Caco-2 (cell line): Measurements from ENCODE around the gene MAST3. TPM values are rescaled to one million over a fixed set of nuclear protein-coding genes. Genes with fewer than 3 reads are reported as not detected.

ENCODE experiments used
- BruUV-seq: library from RNA; stranded (reverse); fragments of 400-500 nt; replicated peaks from 2 replicates; lab custom pipeline; 2021; lab: Mats Ljungman, UMichigan
- CTCF ChIA-PET: fragments of 300-600 bp; sonication (Branson Sonifier 250); formaldehyde crosslinking; loops from one replicate; lab custom pipeline; 2022; ENCODE audit warnings: antibody characterized with exemption; lab: Charles Lee
- POLR2A ChIA-PET: fragments of 300-600 bp; sonication (Branson Sonifier 250); formaldehyde crosslinking; loops from one replicate; lab custom pipeline; 2022; ENCODE audit warnings: antibody characterized with exemption; lab: Charles Lee
- DNase-seq, 2 experiments: peaks; one replicate each; pipeline versions ENCODE4 v3.0.0 to v3.0.0-alpha.2; 2020 to 2022
- H3K27me3 ChIP-seq: replicated peaks from 2 replicates; pipeline ENCODE4 v1.6.0; 2011; ENCODE audit warnings: low read length; ENCODE audit not compliant: control insufficient read depth, insufficient read depth
- H3K36me3 ChIP-seq: 2 replicates; pipeline ENCODE4 v1.5.1; 2011; ENCODE audit warnings: low read length; ENCODE audit not compliant: control insufficient read depth, insufficient read depth
- H3K4me1 ChIP-seq: fragments of 250-450 bp; sonication (Bioruptor Pico); 2 replicates; pipeline ENCODE4 v1.5.1; 2020; ENCODE audit warnings: mild to moderate bottlenecking
- H3K4me3 ChIP-seq: 2 replicates; pipeline ENCODE4 v1.5.1; 2011; ENCODE audit warnings: low read depth, mild to moderate bottlenecking, control low read depth, low read length
- H3K9me3 ChIP-seq: fragments of 250-450 bp; sonication (Bioruptor Pico); 2 replicates; pipeline ENCODE4 v1.5.1; 2020; ENCODE audit warnings: mild to moderate bottlenecking, moderate library complexity
- H3K27ac Mint-ChIP-seq: one replicate; pipeline ENCODE4 v1.8.0; 2022; ENCODE audit warnings: mixed read lengths; ENCODE audit not compliant: unreplicated experiment
- H3K27me3 Mint-ChIP-seq: one replicate; pipeline ENCODE4 v1.8.0; 2022; ENCODE audit warnings: mixed read lengths; ENCODE audit not compliant: insufficient read depth, unreplicated experiment
- H3K36me3 Mint-ChIP-seq: one replicate; pipeline ENCODE4 v1.8.0; 2022; ENCODE audit warnings: mild to moderate bottlenecking, mixed read lengths; ENCODE audit not compliant: insufficient read depth, unreplicated experiment
- H3K4me1 Mint-ChIP-seq: one replicate; pipeline ENCODE4 v1.8.0; 2022; ENCODE audit warnings: low read depth, mixed read lengths; ENCODE audit not compliant: unreplicated experiment
- H3K4me3 Mint-ChIP-seq: one replicate; pipeline ENCODE4 v1.8.0; 2022; ENCODE audit warnings: mild to moderate bottlenecking, moderate library complexity, mixed read lengths; ENCODE audit not compliant: unreplicated experiment
- H3K9me3 Mint-ChIP-seq: one replicate; pipeline ENCODE4 v1.8.0; 2022; ENCODE audit warnings: mixed read lengths; ENCODE audit not compliant: unreplicated experiment
- intact Hi-C: fragments of 100-400 bp; cut with micrococcal nuclease; formaldehyde crosslinking; loops from one replicate; pipeline ENCODE4 v1.10.0; 2022; ENCODE audit not compliant: unreplicated experiment
- total RNA-seq: library from RNA; stranded (reverse); gene quantifications from 2 replicates; pipeline ENCODE4 v1.2.3, GENCODE V29; 2022
- TF ChIP-seq, protein P1 (sequence below), 2 experiments: fragments of 200-600 bp in 1 of 2; IDR thresholded peaks; 1 replicate in 1 of 2; 2 replicates in 1 of 2; pipeline versions ENCODE4 v1.5.1 to v1.8.0; 2011 to 2022; ENCODE audit warnings: antibody characterized with exemption in 1 of 2, control low read depth in 1 of 2, inconsistent platforms in 1 of 2, low read depth in 1 of 2, low read length in 1 of 2, mild to moderate bottlenecking in 1 of 2, moderate library complexity in 1 of 2; ENCODE audit not compliant: insufficient read depth in 1 of 2, severe bottlenecking in 1 of 2, unreplicated experiment in 1 of 2

Gene MAST3
- total RNA-seq, 1 experiment from 2014 or later, result 8.2 TPM

GRCh38 chr19:18176367-18177310 lies 79.1 kb downstream of the MAST3 start:
- POLR2A ChIA-PET, result no interaction called here
- Histone ChIP-seq H3K36me3 (no peaks in the 10 kb centered on the region; the same call in 1 of the 2 replicates), H3K9me3 (no peaks in the 10 kb centered on the region), H3K27me3 (no peaks in the 10 kb centered on the region), H3K4me1 (0 out of 2 replicates have a peak, but pooled peaks cover 4% of the 10 kb centered on the region), H3K4me3 (no peak overlapping the region)
- Mint-ChIP-seq H3K27me3 (no peaks in the 10 kb centered on the region), H3K36me3 (peaks cover 5% of the 10 kb centered on the region), H3K4me1 (no peaks in the 10 kb centered on the region), H3K27ac (no peak overlapping the region), H3K4me3 (no peak overlapping the region), H3K9me3 (no peaks in the 10 kb centered on the region)
- TF ChIP-seq, protein P1, sequence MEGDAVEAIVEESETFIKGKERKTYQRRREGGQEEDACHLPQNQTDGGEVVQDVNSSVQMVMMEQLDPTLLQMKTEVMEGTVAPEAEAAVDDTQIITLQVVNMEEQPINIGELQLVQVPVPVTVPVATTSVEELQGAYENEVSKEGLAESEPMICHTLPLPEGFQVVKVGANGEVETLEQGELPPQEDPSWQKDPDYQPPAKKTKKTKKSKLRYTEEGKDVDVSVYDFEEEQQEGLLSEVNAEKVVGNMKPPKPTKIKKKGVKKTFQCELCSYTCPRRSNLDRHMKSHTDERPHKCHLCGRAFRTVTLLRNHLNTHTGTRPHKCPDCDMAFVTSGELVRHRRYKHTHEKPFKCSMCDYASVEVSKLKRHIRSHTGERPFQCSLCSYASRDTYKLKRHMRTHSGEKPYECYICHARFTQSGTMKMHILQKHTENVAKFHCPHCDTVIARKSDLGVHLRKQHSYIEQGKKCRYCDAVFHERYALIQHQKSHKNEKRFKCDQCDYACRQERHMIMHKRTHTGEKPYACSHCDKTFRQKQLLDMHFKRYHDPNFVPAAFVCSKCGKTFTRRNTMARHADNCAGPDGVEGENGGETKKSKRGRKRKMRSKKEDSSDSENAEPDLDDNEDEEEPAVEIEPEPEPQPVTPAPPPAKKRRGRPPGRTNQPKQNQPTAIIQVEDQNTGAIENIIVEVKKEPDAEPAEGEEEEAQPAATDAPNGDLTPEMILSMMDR (IDR thresholded peaks at IDR 0.05; ENCODE audit: insufficient read depth in 1 of 2, low read depth in 1 of 2, low read length in 1 of 2, severe bottlenecking in 1 of 2, unreplicated experiment in 1 of 2), result no peak
- no TSS peak for BruUV-seq
- CTCF ChIA-PET, result interaction anchor here (0.6 to 1.4 kb wide), 3 partner anchors 63 to 392 kb away, joined by 3 to 9 read pairs (median 4); no protein-coding TSS in a partner anchor
- no peak for DNase-seq
- intact Hi-C loops, result no loop called here

- H3K36me3 Mint-ChIP-seq, result no peaks in the 10 kb centered on the region
- ChIA-PET POLR2A (no interaction called here), CTCF (no interaction called here)
- no peak overlapping the region for H3K4me3 Mint-ChIP-seq
- no peaks in the 10 kb centered on the region for H3K9me3 ChIP-seq
- DNase-seq, result no peak
- TF ChIP-seq, protein P1 (IDR thresholded peaks at IDR 0.05; ENCODE audit: insufficient read depth in 1 of 2, low read depth in 1 of 2, low read length in 1 of 2, severe bottlenecking in 1 of 2, unreplicated experiment in 1 of 2), result no peak
- H3K4me3 ChIP-seq, result no peak overlapping the region
- BruUV-seq, result no TSS peak
- no peak overlapping the region for H3K27ac Mint-ChIP-seq
- H3K4me1 Mint-ChIP-seq, result no peaks in the 10 kb centered on the region
- H3K4me1 ChIP-seq, result 0 out of 2 replicates have a peak, but pooled peaks cover 3% of the 10 kb centered on the region
- H3K36me3 ChIP-seq, result no peaks in the 10 kb centered on the region; the same call in 1 of the 2 replicates
- no peaks in the 10 kb centered on the region for H3K27me3 Mint-ChIP-seq
- H3K9me3 Mint-ChIP-seq, result no peaks in the 10 kb centered on the region
- no peaks in the 10 kb centered on the region for H3K27me3 ChIP-seq
- intact Hi-C loops, result no loop called here
Observed at GRCh38 chr19:18179957-18180356, 82.4 kb downstream of the MAST3 start.

GRCh38 chr19:18183529-18183928 lies 86.0 kb downstream of the MAST3 start:
- Mint-ChIP-seq H3K4me3 (no peak overlapping the region), H3K9me3 (no peaks in the 10 kb centered on the region), H3K4me1 (no peaks in the 10 kb centered on the region), H3K36me3 (no peaks in the 10 kb centered on the region), H3K27me3 (no peaks in the 10 kb centered on the region), H3K27ac (no peak overlapping the region)
- CTCF ChIA-PET, result interaction anchor here (1.0 to 1.1 kb wide), 3 partner anchors 25 to 96 kb away, joined by 3 to 4 read pairs (median 3); no protein-coding TSS in a partner anchor
- intact Hi-C loops, result no loop called here
- TF ChIP-seq, protein P1 (IDR thresholded peaks at IDR 0.05; ENCODE audit: insufficient read depth in 1 of 2, low read depth in 1 of 2, low read length in 1 of 2, severe bottlenecking in 1 of 2, unreplicated experiment in 1 of 2), result no peak
- Histone ChIP-seq H3K4me1 (no peaks in the 10 kb centered on the region), H3K4me3 (no peak overlapping the region), H3K27me3 (no peaks in the 10 kb centered on the region), H3K9me3 (no peaks in the 10 kb centered on the region), H3K36me3 (no peaks in the 10 kb centered on the region)
- DNase-seq, result no peak
- no TSS peak for BruUV-seq
- POLR2A ChIA-PET, result interaction anchor here (0.7 to 1.5 kb wide), 3 partner anchors 9 to 41 kb away, joined by 4 to 7 read pairs (median 5); partner anchors contain the start of gene MPV17L2
